ENCODE results near the gene PACRG.

Gene PACRG

DNA sequence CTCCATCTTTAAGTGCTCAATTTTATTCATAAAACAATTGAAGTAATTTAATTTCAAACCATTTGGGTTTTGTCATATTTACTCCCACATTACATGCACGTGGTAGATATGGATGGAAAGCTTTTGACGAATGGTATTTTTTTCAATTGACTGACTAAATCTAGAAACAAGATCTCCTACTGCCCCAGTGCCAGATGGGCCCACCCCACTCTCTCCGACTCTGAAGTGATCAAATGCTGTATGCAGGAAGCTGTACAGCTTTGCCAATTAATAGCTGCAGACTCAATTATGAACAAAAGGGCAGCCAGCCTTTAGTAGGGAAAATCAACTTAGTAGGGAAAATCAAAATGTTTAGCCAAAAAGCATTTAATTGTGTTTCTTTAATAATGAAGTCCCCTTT lies 46.2 kb downstream of the PACRG start:
- TF ChIP-seq ESRRG (CRISPR knock-in tag; IDR thresholded peaks at IDR 0.05) (no peak), GLIS3 (CRISPR knock-in tag; IDR thresholded peaks at IDR 0.05) (no peak), RARB (CRISPR knock-in tag; IDR thresholded peaks at IDR 0.05) (no peak), PPARA (CRISPR knock-in tag; IDR thresholded peaks at IDR 0.05; ENCODE audit: borderline replicate concordance) (no peak), TCF4 (CRISPR knock-in tag; IDR thresholded peaks at IDR 0.05; ENCODE audit: borderline replicate concordance) (no peak), ZFP30 (CRISPR knock-in tag; IDR thresholded peaks at IDR 0.05) (no peak), OSR1 (CRISPR knock-in tag; IDR thresholded peaks at IDR 0.05) (no peak), ZFP3 (CRISPR knock-in tag; IDR thresholded peaks at IDR 0.05) (no peak)
- TF ChIP-seq, protein P1, sequence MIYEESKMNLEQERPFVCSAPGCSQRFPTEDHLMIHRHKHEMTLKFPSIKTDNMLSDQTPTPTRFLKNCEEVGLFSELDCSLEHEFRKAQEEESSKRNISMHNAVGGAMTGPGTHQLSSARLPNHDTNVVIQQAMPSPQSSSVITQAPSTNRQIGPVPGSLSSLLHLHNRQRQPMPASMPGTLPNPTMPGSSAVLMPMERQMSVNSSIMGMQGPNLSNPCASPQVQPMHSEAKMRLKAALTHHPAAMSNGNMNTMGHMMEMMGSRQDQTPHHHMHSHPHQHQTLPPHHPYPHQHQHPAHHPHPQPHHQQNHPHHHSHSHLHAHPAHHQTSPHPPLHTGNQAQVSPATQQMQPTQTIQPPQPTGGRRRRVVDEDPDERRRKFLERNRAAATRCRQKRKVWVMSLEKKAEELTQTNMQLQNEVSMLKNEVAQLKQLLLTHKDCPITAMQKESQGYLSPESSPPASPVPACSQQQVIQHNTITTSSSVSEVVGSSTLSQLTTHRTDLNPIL (CRISPR knock-in tag; IDR thresholded peaks at IDR 0.05; ENCODE audit: low read depth), result no peak
- TF ChIP-seq, protein P2, sequence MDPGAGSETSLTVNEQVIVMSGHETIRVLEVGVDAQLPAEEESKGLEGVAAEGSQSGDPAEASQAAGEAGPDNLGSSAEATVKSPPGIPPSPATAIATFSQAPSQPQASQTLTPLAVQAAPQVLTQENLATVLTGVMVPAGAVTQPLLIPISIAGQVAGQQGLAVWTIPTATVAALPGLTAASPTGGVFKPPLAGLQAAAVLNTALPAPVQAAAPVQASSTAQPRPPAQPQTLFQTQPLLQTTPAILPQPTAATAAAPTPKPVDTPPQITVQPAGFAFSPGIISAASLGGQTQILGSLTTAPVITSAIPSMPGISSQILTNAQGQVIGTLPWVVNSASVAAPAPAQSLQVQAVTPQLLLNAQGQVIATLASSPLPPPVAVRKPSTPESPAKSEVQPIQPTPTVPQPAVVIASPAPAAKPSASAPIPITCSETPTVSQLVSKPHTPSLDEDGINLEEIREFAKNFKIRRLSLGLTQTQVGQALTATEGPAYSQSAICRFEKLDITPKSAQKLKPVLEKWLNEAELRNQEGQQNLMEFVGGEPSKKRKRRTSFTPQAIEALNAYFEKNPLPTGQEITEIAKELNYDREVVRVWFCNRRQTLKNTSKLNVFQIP (CRISPR knock-in tag; IDR thresholded peaks at IDR 0.05; ENCODE audit: borderline replicate concordance, low read depth), result no peak
- TF ChIP-seq, protein P3, sequence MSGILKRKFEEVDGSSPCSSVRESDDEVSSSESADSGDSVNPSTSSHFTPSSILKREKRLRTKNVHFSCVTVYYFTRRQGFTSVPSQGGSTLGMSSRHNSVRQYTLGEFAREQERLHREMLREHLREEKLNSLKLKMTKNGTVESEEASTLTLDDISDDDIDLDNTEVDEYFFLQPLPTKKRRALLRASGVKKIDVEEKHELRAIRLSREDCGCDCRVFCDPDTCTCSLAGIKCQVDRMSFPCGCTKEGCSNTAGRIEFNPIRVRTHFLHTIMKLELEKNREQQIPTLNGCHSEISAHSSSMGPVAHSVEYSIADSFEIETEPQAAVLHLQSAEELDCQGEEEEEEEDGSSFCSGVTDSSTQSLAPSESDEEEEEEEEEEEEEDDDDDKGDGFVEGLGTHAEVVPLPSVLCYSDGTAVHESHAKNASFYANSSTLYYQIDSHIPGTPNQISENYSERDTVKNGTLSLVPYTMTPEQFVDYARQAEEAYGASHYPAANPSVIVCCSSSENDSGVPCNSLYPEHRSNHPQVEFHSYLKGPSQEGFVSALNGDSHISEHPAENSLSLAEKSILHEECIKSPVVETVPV (CRISPR knock-in tag; IDR thresholded peaks at IDR 0.05), result no peak

DNA sequence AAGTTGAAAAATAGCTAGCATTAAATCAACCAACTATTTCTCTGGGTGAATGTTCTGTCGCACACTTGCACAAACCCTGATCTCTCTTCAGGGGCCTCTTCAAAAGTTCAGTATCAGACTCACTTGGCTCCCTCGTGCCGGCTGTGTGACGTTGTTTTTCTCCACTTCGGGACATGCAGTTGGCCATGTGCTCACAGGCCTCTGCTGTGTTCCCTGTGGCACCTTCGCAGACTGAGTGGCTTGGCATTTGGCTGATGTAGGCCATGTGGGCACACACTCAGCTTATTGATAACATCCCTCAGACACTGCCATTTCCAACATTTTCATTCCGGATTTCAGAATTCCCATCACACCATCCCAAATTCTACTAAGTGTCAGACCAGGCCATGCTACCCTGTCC lies 49.3 kb downstream of the PACRG start:
- ATAC-seq, result no peak
- no peak for TF ChIP-seq ZFP30 (CRISPR knock-in tag; IDR thresholded peaks at IDR 0.05)
- TF ChIP-seq ZNF565 (CRISPR knock-in tag; conservative IDR thresholded peaks at IDR 0.05; ENCODE audit: low read depth), result no peak
- no peak for TF ChIP-seq ZC3H10 (CRISPR knock-in tag; IDR thresholded peaks at IDR 0.05)
- no peak for TF ChIP-seq CSDC2 (CRISPR knock-in tag; IDR thresholded peaks at IDR 0.05)
- TF ChIP-seq GLIS3 (CRISPR knock-in tag; IDR thresholded peaks at IDR 0.05), result no peak
- no peak for TF ChIP-seq ESRRG (CRISPR knock-in tag; IDR thresholded peaks at IDR 0.05)

More for the DNA sequence above, 46.2 kb downstream of the PACRG start:
- no peak for ATAC-seq

- TF ChIP-seq TOX (CRISPR knock-in tag; IDR thresholded peaks at IDR 0.05; ENCODE audit: borderline replicate concordance) (no peak), ZNF70 (CRISPR knock-in tag; IDR thresholded peaks at IDR 0.05) (no peak), GLIS3 (CRISPR knock-in tag; IDR thresholded peaks at IDR 0.05) (no peak), CSDC2 (CRISPR knock-in tag; IDR thresholded peaks at IDR 0.05) (no peak), ESRRG (CRISPR knock-in tag; IDR thresholded peaks at IDR 0.05) (no peak), RARB (CRISPR knock-in tag; IDR thresholded peaks at IDR 0.05) (no peak), ISL1 (CRISPR knock-in tag; IDR thresholded peaks at IDR 0.05) (no peak), ZFP30 (CRISPR knock-in tag; IDR thresholded peaks at IDR 0.05) (no peak), OSR1 (CRISPR knock-in tag; IDR thresholded peaks at IDR 0.05) (no peak), ZC3H10 (CRISPR knock-in tag; IDR thresholded peaks at IDR 0.05) (no peak), ZNF8 (CRISPR knock-in tag; IDR thresholded peaks at IDR 0.05) (no peak), ZNF565 (CRISPR knock-in tag; conservative IDR thresholded peaks at IDR 0.05; ENCODE audit: low read depth) (no peak), SNAI2 (CRISPR knock-in tag; IDR thresholded peaks at IDR 0.05) (no peak), BACH2 (CRISPR knock-in tag; IDR thresholded peaks at IDR 0.05; ENCODE audit: borderline replicate concordance) (no peak)
- TF ChIP-seq, protein P3 (CRISPR knock-in tag; IDR thresholded peaks at IDR 0.05), result no peak
- TF ChIP-seq, protein P4, sequence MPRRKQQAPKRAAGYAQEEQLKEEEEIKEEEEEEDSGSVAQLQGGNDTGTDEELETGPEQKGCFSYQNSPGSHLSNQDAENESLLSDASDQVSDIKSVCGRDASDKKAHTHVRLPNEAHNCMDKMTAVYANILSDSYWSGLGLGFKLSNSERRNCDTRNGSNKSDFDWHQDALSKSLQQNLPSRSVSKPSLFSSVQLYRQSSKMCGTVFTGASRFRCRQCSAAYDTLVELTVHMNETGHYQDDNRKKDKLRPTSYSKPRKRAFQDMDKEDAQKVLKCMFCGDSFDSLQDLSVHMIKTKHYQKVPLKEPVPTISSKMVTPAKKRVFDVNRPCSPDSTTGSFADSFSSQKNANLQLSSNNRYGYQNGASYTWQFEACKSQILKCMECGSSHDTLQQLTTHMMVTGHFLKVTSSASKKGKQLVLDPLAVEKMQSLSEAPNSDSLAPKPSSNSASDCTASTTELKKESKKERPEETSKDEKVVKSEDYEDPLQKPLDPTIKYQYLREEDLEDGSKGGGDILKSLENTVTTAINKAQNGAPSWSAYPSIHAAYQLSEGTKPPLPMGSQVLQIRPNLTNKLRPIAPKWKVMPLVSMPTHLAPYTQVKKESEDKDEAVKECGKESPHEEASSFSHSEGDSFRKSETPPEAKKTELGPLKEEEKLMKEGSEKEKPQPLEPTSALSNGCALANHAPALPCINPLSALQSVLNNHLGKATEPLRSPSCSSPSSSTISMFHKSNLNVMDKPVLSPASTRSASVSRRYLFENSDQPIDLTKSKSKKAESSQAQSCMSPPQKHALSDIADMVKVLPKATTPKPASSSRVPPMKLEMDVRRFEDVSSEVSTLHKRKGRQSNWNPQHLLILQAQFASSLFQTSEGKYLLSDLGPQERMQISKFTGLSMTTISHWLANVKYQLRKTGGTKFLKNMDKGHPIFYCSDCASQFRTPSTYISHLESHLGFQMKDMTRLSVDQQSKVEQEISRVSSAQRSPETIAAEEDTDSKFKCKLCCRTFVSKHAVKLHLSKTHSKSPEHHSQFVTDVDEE (CRISPR knock-in tag; IDR thresholded peaks at IDR 0.05), result no peak
- TF ChIP-seq, protein P2 (CRISPR knock-in tag; IDR thresholded peaks at IDR 0.05; ENCODE audit: borderline replicate concordance, low read depth), result no peak
- TF ChIP-seq, protein P5, sequence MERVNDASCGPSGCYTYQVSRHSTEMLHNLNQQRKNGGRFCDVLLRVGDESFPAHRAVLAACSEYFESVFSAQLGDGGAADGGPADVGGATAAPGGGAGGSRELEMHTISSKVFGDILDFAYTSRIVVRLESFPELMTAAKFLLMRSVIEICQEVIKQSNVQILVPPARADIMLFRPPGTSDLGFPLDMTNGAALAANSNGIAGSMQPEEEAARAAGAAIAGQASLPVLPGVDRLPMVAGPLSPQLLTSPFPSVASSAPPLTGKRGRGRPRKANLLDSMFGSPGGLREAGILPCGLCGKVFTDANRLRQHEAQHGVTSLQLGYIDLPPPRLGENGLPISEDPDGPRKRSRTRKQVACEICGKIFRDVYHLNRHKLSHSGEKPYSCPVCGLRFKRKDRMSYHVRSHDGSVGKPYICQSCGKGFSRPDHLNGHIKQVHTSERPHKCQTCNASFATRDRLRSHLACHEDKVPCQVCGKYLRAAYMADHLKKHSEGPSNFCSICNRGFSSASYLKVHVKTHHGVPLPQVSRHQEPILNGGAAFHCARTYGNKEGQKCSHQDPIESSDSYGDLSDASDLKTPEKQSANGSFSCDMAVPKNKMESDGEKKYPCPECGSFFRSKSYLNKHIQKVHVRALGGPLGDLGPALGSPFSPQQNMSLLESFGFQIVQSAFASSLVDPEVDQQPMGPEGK (CRISPR knock-in tag; IDR thresholded peaks at IDR 0.05; ENCODE audit: borderline replicate concordance), result no peak
- TF ChIP-seq, protein P1 (CRISPR knock-in tag; IDR thresholded peaks at IDR 0.05; ENCODE audit: low read depth), result no peak
- no peak for ATAC-seq
Observed at GRCh38 chr6:162778603-162779002, 50.8 kb downstream of the PACRG start.
